Measurements from ENCODE around the gene RAMP1.
"Not testable (repeated sequence)": the region's sequence is repeated elsewhere in the genome, so short reads cannot be mapped to it uniquely, and the experiment has no call there.

Gene RAMP1

GRCh38 chr2:237863102-237863511 lies 3.7 kb downstream of the RAMP1 start:
- no peak for DNase-seq (ENCODE audit: low read depth in 4 of 4, low spot score in 1 of 4)

- no peak for DNase-seq (ENCODE audit: low read depth in 4 of 4, low spot score in 1 of 4)
Measured at GRCh38 chr2:237863689-237864443, 4.4 kb downstream of the RAMP1 start.

- no peak for DNase-seq (ENCODE audit: low read depth in 4 of 4, low spot score in 1 of 4)
Measured at GRCh38 chr2:237864444-237864931, 5.1 kb downstream of the RAMP1 start.

GRCh38 chr2:237864940-237865622 lies 5.7 kb downstream of the RAMP1 start:
- DNase-seq (ENCODE audit: low read depth in 4 of 4, low spot score in 1 of 4): no peak

- DNase-seq (ENCODE audit: low read depth in 4 of 4, low spot score in 1 of 4): no peak
Measured at GRCh38 chr2:237865623-237866041, 6.2 kb downstream of the RAMP1 start.

GRCh38 chr2:237866101-237866621 lies 6.7 kb downstream of the RAMP1 start:
- no peak for DNase-seq (ENCODE audit: low read depth in 4 of 4, low spot score in 1 of 4)

- no peak for DNase-seq (ENCODE audit: low read depth in 4 of 4, low spot score in 1 of 4)
Measured at GRCh38 chr2:237867465-237867864, 8.0 kb downstream of the RAMP1 start.

GRCh38 chr2:237868074-237868473 lies 8.7 kb downstream of the RAMP1 start:
- DNase-seq (ENCODE audit: low read depth in 4 of 4, low spot score in 1 of 4): not testable (repeated sequence)

- DNase-seq (ENCODE audit: low read depth in 4 of 4, low spot score in 1 of 4): no peak
Measured at GRCh38 chr2:237868631-237869342, 9.4 kb downstream of the RAMP1 start.

GRCh38 chr2:237869343-237870102 lies 10.1 kb downstream of the RAMP1 start:
- DNase-seq (ENCODE audit: low read depth in 4 of 4, low spot score in 1 of 4): no peak

- no peak for DNase-seq (ENCODE audit: low read depth in 4 of 4, low spot score in 1 of 4)
Measured at GRCh38 chr2:237870126-237870525, 10.7 kb downstream of the RAMP1 start.

GRCh38 chr2:237870754-237871651 lies 11.6 kb downstream of the RAMP1 start:
- DNase-seq (ENCODE audit: low read depth in 4 of 4, low spot score in 1 of 4): no peak

GRCh38 chr2:237872178-237872887 lies 12.9 kb downstream of the RAMP1 start:
- DNase-seq (ENCODE audit: low read depth in 4 of 4, low spot score in 1 of 4): no peak

- DNase-seq (ENCODE audit: low read depth in 4 of 4, low spot score in 1 of 4): no peak
Measured at GRCh38 chr2:237873421-237873831, 14.0 kb downstream of the RAMP1 start.

- no peak for DNase-seq (ENCODE audit: low read depth in 4 of 4, low spot score in 1 of 4)
Measured at GRCh38 chr2:237873897-237874551, 14.6 kb downstream of the RAMP1 start.

- DNase-seq (ENCODE audit: low read depth in 4 of 4, low spot score in 1 of 4): no peak
Measured at GRCh38 chr2:237874585-237875161, 15.2 kb downstream of the RAMP1 start.

GRCh38 chr2:237875256-237876060 lies 16.0 kb downstream of the RAMP1 start:
- DNase-seq (ENCODE audit: low read depth in 4 of 4, low spot score in 1 of 4): no peak
